ENCODE measurements around the gene ANKS6. TPM values are rescaled to one million over a fixed set of nuclear protein-coding genes. Genes with fewer than 3 reads are reported as not detected.

Gene ANKS6
- total RNA-seq, 3 donors from 2014 or later (not counting 1 experiment from before 2014, with no cell fraction given), result 8.1 to 12.6 (median 10.5) TPM

DNA sequence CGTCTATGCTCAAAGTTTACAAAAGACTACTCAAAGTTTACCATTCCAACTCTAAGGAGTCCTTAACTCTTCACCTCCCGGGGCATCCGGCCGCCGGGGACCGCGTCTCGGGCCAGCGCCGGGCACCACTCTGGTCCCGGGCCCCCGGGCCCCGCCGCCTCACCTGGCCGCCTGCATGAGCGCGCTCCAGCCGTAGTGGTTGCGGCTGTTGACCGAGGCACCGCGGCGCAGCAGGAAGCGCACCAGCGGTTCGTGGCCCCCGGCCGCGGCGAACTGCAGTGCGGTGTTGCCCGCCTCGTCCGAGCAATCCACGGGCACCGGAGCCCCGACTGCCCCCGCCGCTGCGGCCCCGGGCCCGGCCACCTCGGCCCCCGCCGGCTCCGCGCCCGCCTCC lies 388 bp downstream of the ANKS6 start:
- H3K4me1 ChIP-seq (ENCODE audit: control insufficient read depth, insufficient read depth, low read length), result peaks cover 18% of the 10 kb centered on the region
- Mint-ChIP-seq H3K9me3 (no peaks in the 10 kb centered on the region), H3K4me3 (peak overlapping the region; percentile 79), H3K27ac (peak overlapping the region in 1 of 2 donors; percentile 93), H3K27me3 (ENCODE audit: low read depth in 2 of 2) (no peaks in the 10 kb centered on the region), H3K4me1 (peaks cover 30 to 38% of the 10 kb centered on the region in 2 donors), H3K36me3 (no peaks in the 10 kb centered on the region)
- no peaks in the 10 kb centered on the region for H3K27me3 ChIP-seq (ENCODE audit: control insufficient read depth, insufficient read depth, low read length)
- ATAC-seq (peak; percentile 0 to 21 (median 19)), DNase-seq (no peak)
- no peaks in the 10 kb centered on the region for H3K36me3 ChIP-seq (ENCODE audit: control insufficient read depth, insufficient read depth, low read length)
- under 1% methylated on average over 48 of the region's 48 CpGs for WGBS (ENCODE audit: insufficient coverage)
- H3K27ac ChIP-seq (ENCODE audit: low read length), result no peak overlapping the region
- TF ChIP-seq, protein P1, sequence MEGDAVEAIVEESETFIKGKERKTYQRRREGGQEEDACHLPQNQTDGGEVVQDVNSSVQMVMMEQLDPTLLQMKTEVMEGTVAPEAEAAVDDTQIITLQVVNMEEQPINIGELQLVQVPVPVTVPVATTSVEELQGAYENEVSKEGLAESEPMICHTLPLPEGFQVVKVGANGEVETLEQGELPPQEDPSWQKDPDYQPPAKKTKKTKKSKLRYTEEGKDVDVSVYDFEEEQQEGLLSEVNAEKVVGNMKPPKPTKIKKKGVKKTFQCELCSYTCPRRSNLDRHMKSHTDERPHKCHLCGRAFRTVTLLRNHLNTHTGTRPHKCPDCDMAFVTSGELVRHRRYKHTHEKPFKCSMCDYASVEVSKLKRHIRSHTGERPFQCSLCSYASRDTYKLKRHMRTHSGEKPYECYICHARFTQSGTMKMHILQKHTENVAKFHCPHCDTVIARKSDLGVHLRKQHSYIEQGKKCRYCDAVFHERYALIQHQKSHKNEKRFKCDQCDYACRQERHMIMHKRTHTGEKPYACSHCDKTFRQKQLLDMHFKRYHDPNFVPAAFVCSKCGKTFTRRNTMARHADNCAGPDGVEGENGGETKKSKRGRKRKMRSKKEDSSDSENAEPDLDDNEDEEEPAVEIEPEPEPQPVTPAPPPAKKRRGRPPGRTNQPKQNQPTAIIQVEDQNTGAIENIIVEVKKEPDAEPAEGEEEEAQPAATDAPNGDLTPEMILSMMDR (IDR thresholded peaks at IDR 0.05), result no peak
- intact Hi-C loops (cut with micrococcal nuclease), result no loop called here
- no peaks in the 10 kb centered on the region for H3K9me3 ChIP-seq (ENCODE audit: control insufficient read depth, insufficient read depth, low read length)
- H3K4me3 ChIP-seq (ENCODE audit: low read length), result peak overlapping the region; percentile 17

DNA sequence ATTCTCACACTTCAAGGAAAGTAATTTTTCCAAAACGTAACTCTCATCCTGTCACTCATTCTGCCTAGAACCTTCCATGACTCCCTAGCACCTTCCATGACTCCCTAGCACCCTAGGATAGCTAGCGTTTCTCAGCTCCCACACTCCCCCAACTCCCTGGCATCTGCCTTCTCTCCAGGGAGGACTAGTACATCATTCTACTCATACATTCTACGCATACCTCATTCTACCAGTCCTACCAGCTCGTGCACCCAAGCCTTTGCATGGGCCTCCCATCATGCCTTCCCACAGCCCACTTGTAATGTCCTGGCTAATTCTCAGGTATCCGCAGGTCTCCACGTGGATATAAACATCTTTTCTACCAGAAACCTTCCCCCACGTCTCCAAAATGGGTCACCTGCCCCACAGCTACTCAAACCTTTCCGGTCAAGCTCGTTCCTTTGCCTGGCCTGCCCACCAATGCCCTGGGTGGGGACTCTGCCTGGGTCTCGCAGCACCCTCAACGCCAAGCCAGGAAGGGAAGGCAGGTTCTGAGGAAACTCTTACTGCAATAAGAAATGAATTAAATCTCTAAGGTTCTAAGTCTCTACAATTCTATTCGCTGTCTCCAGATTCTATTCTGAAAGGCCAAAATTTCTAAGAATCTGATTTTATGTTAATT lies 930 bp downstream of the ANKS6 start:
- peaks cover 30 to 41% of the 10 kb centered on the region in 2 donors for H3K4me1 Mint-ChIP-seq
- H3K27ac ChIP-seq (ENCODE audit: low read length), result no peak overlapping the region

DNA sequence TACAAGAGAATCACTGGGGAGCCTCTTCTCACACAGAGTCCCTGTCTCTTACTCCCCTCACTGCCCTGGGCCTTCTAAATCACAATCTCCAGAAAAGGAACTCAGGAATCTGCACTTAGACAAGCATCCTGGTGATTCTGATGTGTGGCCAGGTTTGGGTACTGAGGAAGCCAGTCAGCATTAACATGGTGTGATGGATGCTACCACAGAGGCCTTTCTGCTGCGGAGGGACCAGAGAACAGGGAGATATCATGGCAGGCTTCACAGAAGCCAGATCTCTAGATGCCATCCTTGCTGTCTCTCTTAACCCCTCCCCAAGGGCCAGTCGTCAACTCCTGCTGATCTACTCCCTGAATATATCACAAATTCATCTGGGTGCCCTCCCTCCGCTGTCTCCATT lies 1.6 kb downstream of the ANKS6 start:
- Mint-ChIP-seq H3K4me3 (peak overlapping the region; percentile 79), H3K27me3 (ENCODE audit: low read depth in 2 of 2) (no peaks in the 10 kb centered on the region), H3K27ac (peak overlapping the region in 1 of 2 donors; percentile 13), H3K9me3 (no peaks in the 10 kb centered on the region), H3K36me3 (no peaks in the 10 kb centered on the region), H3K4me1 (peaks cover 30 to 41% of the 10 kb centered on the region in 2 donors)
- TF ChIP-seq, protein P1 (IDR thresholded peaks at IDR 0.05), result no peak
- Histone ChIP-seq H3K9me3 (ENCODE audit: control insufficient read depth, insufficient read depth, low read length) (no peaks in the 10 kb centered on the region), H3K27me3 (ENCODE audit: control insufficient read depth, insufficient read depth, low read length) (no peaks in the 10 kb centered on the region), H3K36me3 (ENCODE audit: control insufficient read depth, insufficient read depth, low read length) (no peaks in the 10 kb centered on the region), H3K27ac (ENCODE audit: low read length) (no peak overlapping the region), H3K4me1 (ENCODE audit: control insufficient read depth, insufficient read depth, low read length) (peaks cover 19% of the 10 kb centered on the region), H3K4me3 (ENCODE audit: low read length) (no peak overlapping the region)
- no peak for DNase-seq
- ATAC-seq, result no peak
- intact Hi-C loops (cut with micrococcal nuclease), result loop anchor here (5.0 kb wide), 1 partner anchor 258 kb away; no protein-coding TSS in a partner anchor
- WGBS (ENCODE audit: insufficient coverage), result 96% methylated on average over 3 of the region's 3 CpGs

More for the DNA sequence above, 930 bp downstream of the ANKS6 start:
- ATAC-seq (no peak), DNase-seq (no peak)
- no peaks in the 10 kb centered on the region for H3K36me3 ChIP-seq (ENCODE audit: control insufficient read depth, insufficient read depth, low read length)
- WGBS (ENCODE audit: insufficient coverage), result 75% methylated on average over 11 of the region's 12 CpGs
- H3K9me3 ChIP-seq (ENCODE audit: control insufficient read depth, insufficient read depth, low read length), result no peaks in the 10 kb centered on the region
- H3K27me3 Mint-ChIP-seq (ENCODE audit: low read depth in 2 of 2), result no peaks in the 10 kb centered on the region
- H3K9me3 Mint-ChIP-seq, result no peaks in the 10 kb centered on the region
- peak overlapping the region in 1 of 2 donors; percentile 13 for H3K27ac Mint-ChIP-seq
- H3K4me3 ChIP-seq (ENCODE audit: low read length), result peak overlapping the region; percentile 17
- peak overlapping the region; percentile 79 for H3K4me3 Mint-ChIP-seq
- TF ChIP-seq, protein P1 (IDR thresholded peaks at IDR 0.05), result no peak
- intact Hi-C loops (cut with micrococcal nuclease), result no loop called here
- no peaks in the 10 kb centered on the region for H3K36me3 Mint-ChIP-seq
- H3K4me1 ChIP-seq (ENCODE audit: control insufficient read depth, insufficient read depth, low read length), result peaks cover 19% of the 10 kb centered on the region
- no peaks in the 10 kb centered on the region for H3K27me3 ChIP-seq (ENCODE audit: control insufficient read depth, insufficient read depth, low read length)

Measured in natural killer cell (primary cell).